ENCODE data around the gene INPP5A.

Gene INPP5A

GRCh38 chr10:132627666-132628531, 90.3 kb downstream of the INPP5A start:
- Histone ChIP-seq H3K9ac (ENCODE audit: low read length) (no peak overlapping the region), H3K79me2 (ENCODE audit: control insufficient read depth, insufficient read depth, low read length) (no peaks in the 10 kb centered on the region), H4K5ac (ENCODE audit: low read length) (no peak overlapping the region), H3K36me3 (ENCODE audit: control insufficient read depth, insufficient read depth, low read length) (no peaks in the 10 kb centered on the region), H3K56ac (ENCODE audit: low read length) (no peak overlapping the region), H3K23ac (ENCODE audit: low read length) (peak overlapping the region; percentile 74), H3K4ac (ENCODE audit: low read depth, low read length) (no peak overlapping the region), H3K4me2 (ENCODE audit: low read length) (no peak overlapping the region), H2AK5ac (ENCODE audit: low read length) (no peak overlapping the region), H3K79me1 (ENCODE audit: low read length) (peaks cover 2% of the 10 kb centered on the region), H2BK5ac (ENCODE audit: low read length) (no peak overlapping the region), H4K8ac (ENCODE audit: low read depth, low read length) (no peak overlapping the region), H3K27ac (ENCODE audit: low read depth, low read length) (no peak overlapping the region), H3K27me3 (ENCODE audit: insufficient read depth, low read length, poor library complexity) (no peaks in the 10 kb centered on the region), H3K4me1 (ENCODE audit: control insufficient read depth, low read depth, low read length) (peaks cover 2% of the 10 kb centered on the region), H2BK15ac (replicated peaks; ENCODE audit: low read depth) (no peak overlapping the region), H3K18ac (ENCODE audit: low read length) (no peak overlapping the region), H2BK120ac (ENCODE audit: low read depth, low read length) (no peak overlapping the region), H3K4me3 (ENCODE audit: low read length) (no peak overlapping the region)
- no CpG with 5 or more reads among the region's 32 CpGs for WGBS (ENCODE audit: extremely low coverage, insufficient coverage, low lambda C conversion rate)
- DNase-seq: peak; percentile 62

DNA sequence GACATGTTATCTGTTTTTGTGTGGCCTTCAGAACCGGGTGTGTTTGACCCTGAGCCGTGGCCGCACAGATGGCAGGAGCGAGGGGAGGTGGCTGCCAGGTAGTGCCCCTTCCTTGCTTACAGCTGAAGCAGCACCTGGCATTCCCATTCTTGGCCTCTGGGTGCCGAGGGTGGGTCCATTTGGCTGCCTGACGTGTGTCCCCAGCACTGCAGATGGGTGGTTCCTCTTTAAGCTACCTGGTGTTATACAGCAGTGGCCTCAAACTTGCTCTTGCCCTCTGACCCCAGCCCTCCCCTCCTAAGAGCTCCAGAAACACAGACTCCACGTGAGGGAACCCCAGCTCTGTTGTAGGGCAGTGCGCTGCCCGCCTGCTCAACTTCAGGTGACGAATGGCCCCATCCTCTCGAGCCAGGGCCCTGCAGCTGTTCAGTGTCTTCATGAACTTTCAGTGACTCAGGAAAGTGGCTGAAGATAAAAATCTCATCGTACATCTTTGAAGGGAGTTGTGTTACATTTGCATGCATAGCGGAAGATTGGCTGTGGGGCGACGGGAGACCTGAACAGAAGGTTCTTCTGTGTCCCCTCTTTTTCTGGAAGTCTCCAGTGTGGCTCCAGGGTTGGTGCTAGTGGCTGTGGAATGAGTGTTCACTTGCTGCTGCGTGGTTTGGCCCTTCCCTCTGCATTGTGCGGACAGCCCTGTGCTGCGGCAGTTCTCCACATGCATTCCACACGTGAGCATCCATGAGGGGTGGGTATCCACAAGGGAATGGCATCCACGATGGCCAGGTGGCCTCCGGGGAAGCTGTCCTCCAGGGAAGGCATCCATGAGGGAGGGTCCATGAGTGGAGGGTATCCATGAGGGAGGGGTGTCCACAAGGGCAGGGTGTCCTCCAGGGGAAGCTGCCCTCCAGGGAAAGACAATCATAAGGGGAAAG, 91.6 kb downstream of the INPP5A start:
- H3K79me2 ChIP-seq (ENCODE audit: control insufficient read depth, insufficient read depth, low read length): no peaks in the 10 kb centered on the region
- no CpG with 5 or more reads among the region's 21 CpGs for whole genome bisulfite sequencing (ENCODE audit: extremely low coverage, insufficient coverage, low lambda C conversion rate)
- no peak overlapping the region for H3K4me3 ChIP-seq (ENCODE audit: low read length)
- H3K4ac ChIP-seq (ENCODE audit: low read depth, low read length): no peak overlapping the region
- H2BK120ac ChIP-seq (ENCODE audit: low read depth, low read length): no peak overlapping the region
- H4K5ac ChIP-seq (ENCODE audit: low read length): no peak overlapping the region
- no peak overlapping the region for H2AK5ac ChIP-seq (ENCODE audit: low read length)
- no peak overlapping the region for H2BK5ac ChIP-seq (ENCODE audit: low read length)
- no peak overlapping the region for H4K8ac ChIP-seq (ENCODE audit: low read depth, low read length)
- H2BK15ac ChIP-seq (replicated peaks; ENCODE audit: low read depth): no peak overlapping the region
- H3K18ac ChIP-seq (ENCODE audit: low read length): no peak overlapping the region
- H3K9ac ChIP-seq (ENCODE audit: low read length): no peak overlapping the region
- no peaks in the 10 kb centered on the region for H3K36me3 ChIP-seq (ENCODE audit: control insufficient read depth, insufficient read depth, low read length)
- H3K56ac ChIP-seq (ENCODE audit: low read length): no peak overlapping the region
- no peak overlapping the region for H3K4me2 ChIP-seq (ENCODE audit: low read length)
- H3K4me1 ChIP-seq (ENCODE audit: control insufficient read depth, low read depth, low read length): peaks cover 2% of the 10 kb centered on the region
- peaks cover 2% of the 10 kb centered on the region for H3K79me1 ChIP-seq (ENCODE audit: low read length)
- H3K27ac ChIP-seq (ENCODE audit: low read depth, low read length): no peak overlapping the region
- no peaks in the 10 kb centered on the region for H3K27me3 ChIP-seq (ENCODE audit: insufficient read depth, low read length, poor library complexity)
- H3K23ac ChIP-seq (ENCODE audit: low read length): no peak overlapping the region
- no peak for DNase-seq

DNA sequence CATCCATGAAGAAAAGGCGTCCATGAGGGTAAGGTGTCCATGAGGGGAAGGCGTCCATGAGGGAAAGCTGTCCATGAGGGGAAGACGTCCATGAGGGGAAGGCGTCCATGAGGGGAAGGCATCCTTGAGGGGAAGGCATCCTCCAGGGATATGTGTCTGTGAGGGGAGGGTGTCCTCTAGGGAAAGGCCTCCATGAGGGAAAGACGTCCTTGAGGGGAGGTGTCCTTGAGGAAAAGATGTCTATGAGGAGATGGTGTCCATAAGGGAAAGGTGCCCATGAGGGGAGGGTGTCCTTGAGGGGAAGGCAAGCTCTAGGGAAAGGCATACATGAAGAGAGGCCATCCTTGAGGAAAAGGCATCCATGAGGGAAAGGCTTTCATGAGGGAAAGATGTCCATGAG, 92.6 kb downstream of the INPP5A start:
- Histone ChIP-seq H3K56ac (ENCODE audit: low read length) (no peak overlapping the region), H3K27me3 (ENCODE audit: insufficient read depth, low read length, poor library complexity) (no peaks in the 10 kb centered on the region), H3K4me2 (ENCODE audit: low read length) (no peak overlapping the region), H3K4me1 (ENCODE audit: control insufficient read depth, low read depth, low read length) (peaks cover 2% of the 10 kb centered on the region), H3K4me3 (ENCODE audit: low read length) (no peak overlapping the region), H3K23ac (ENCODE audit: low read length) (no peak overlapping the region), H2BK120ac (ENCODE audit: low read depth, low read length) (no peak overlapping the region), H4K8ac (ENCODE audit: low read depth, low read length) (no peak overlapping the region), H4K5ac (ENCODE audit: low read length) (no peak overlapping the region), H3K9ac (ENCODE audit: low read length) (no peak overlapping the region), H3K18ac (ENCODE audit: low read length) (no peak overlapping the region), H3K36me3 (ENCODE audit: control insufficient read depth, insufficient read depth, low read length) (no peaks in the 10 kb centered on the region), H2BK15ac (replicated peaks; ENCODE audit: low read depth) (no peak overlapping the region), H3K79me2 (ENCODE audit: control insufficient read depth, insufficient read depth, low read length) (no peaks in the 10 kb centered on the region), H3K27ac (ENCODE audit: low read depth, low read length) (no peak overlapping the region), H2BK5ac (ENCODE audit: low read length) (no peak overlapping the region), H3K79me1 (ENCODE audit: low read length) (peaks cover 2% of the 10 kb centered on the region), H3K4ac (ENCODE audit: low read depth, low read length) (no peak overlapping the region), H2AK5ac (ENCODE audit: low read length) (no peak overlapping the region)
- whole genome bisulfite sequencing (ENCODE audit: extremely low coverage, insufficient coverage, low lambda C conversion rate): no CpG with 5 or more reads among the region's 5 CpGs
- no peak for DNase-seq

DNA sequence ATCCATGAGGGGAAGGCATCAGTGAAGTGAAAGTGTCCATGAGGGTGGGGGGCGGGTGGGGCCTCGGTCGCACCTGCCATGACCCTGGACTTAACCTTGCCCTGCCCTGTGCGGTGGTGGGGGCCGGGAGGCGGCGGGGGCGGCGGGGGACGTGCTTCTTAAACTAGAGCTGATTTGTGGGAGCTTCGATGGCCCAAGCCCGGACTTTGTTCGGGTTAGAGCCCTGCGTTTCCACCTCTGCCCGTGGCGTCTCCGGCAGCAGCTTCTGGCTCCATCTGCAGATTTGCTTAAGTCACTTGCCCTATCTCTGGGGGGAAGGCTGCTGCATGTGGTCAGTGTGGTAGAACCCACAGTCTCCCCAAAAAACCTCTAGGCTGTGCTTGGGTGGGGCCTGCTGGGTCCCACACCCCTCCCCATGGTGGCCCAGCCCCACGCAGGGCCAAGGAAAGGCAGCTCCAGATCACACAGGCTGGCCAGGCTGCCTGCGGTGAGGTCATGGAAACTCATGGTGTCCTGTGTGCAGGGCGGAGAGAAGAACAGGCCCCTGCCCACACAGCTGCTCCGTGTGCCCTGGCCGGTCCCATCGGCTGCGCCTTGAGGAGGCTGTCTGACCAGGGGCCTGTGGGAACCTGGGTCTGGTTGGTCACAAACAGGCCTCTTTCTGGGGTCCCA, 93.2 kb downstream of the INPP5A start:
- DNase-seq: no peak
- Histone ChIP-seq H3K4me3 (ENCODE audit: low read length) (no peak overlapping the region), H3K23ac (ENCODE audit: low read length) (no peak overlapping the region), H3K79me2 (ENCODE audit: control insufficient read depth, insufficient read depth, low read length) (no peaks in the 10 kb centered on the region), H3K4ac (ENCODE audit: low read depth, low read length) (no peak overlapping the region), H3K4me1 (ENCODE audit: control insufficient read depth, low read depth, low read length) (no peaks in the 10 kb centered on the region), H3K18ac (ENCODE audit: low read length) (no peak overlapping the region), H2BK120ac (ENCODE audit: low read depth, low read length) (no peak overlapping the region), H4K8ac (ENCODE audit: low read depth, low read length) (no peak overlapping the region), H2BK5ac (ENCODE audit: low read length) (no peak overlapping the region), H4K5ac (ENCODE audit: low read length) (no peak overlapping the region), H3K27me3 (ENCODE audit: insufficient read depth, low read length, poor library complexity) (no peaks in the 10 kb centered on the region), H2BK15ac (replicated peaks; ENCODE audit: low read depth) (no peak overlapping the region), H3K9ac (ENCODE audit: low read length) (no peak overlapping the region), H3K79me1 (ENCODE audit: low read length) (peaks cover 2% of the 10 kb centered on the region), H3K4me2 (ENCODE audit: low read length) (no peak overlapping the region), H3K36me3 (ENCODE audit: control insufficient read depth, insufficient read depth, low read length) (no peaks in the 10 kb centered on the region), H3K27ac (ENCODE audit: low read depth, low read length) (no peak overlapping the region), H3K56ac (ENCODE audit: low read length) (no peak overlapping the region), H2AK5ac (ENCODE audit: low read length) (no peak overlapping the region)
- no CpG with 5 or more reads among the region's 24 CpGs for WGBS (ENCODE audit: extremely low coverage, insufficient coverage, low lambda C conversion rate)

- Histone ChIP-seq H3K18ac (ENCODE audit: low read length) (no peak overlapping the region), H4K5ac (ENCODE audit: low read length) (no peak overlapping the region), H3K9ac (ENCODE audit: low read length) (no peak overlapping the region), H2BK5ac (ENCODE audit: low read length) (no peak overlapping the region), H3K56ac (ENCODE audit: low read length) (no peak overlapping the region), H3K23ac (ENCODE audit: low read length) (no peak overlapping the region), H2BK120ac (ENCODE audit: low read depth, low read length) (no peak overlapping the region), H2BK15ac (replicated peaks; ENCODE audit: low read depth) (no peak overlapping the region), H3K36me3 (ENCODE audit: control insufficient read depth, insufficient read depth, low read length) (no peaks in the 10 kb centered on the region), H3K27ac (ENCODE audit: low read depth, low read length) (no peak overlapping the region), H3K4me2 (ENCODE audit: low read length) (no peak overlapping the region), H3K79me1 (ENCODE audit: low read length) (peaks cover 2% of the 10 kb centered on the region), H2AK5ac (ENCODE audit: low read length) (no peak overlapping the region), H3K4ac (ENCODE audit: low read depth, low read length) (no peak overlapping the region), H3K4me1 (ENCODE audit: control insufficient read depth, low read depth, low read length) (no peaks in the 10 kb centered on the region), H3K4me3 (ENCODE audit: low read length) (no peak overlapping the region), H3K27me3 (ENCODE audit: insufficient read depth, low read length, poor library complexity) (no peaks in the 10 kb centered on the region), H3K79me2 (ENCODE audit: control insufficient read depth, insufficient read depth, low read length) (no peaks in the 10 kb centered on the region), H4K8ac (ENCODE audit: low read depth, low read length) (no peak overlapping the region)
- no CpG with 5 or more reads among the region's 18 CpGs for WGBS (ENCODE audit: extremely low coverage, insufficient coverage, low lambda C conversion rate)
- DNase-seq: no peak
These were observed 93.8 kb downstream of the INPP5A start for GRCh38 chr10:132631338-132631735.

All from mesendoderm (in vitro differentiated cells).